GM06990 (cell line): ENCODE measurements around the gene BTF3.

ENCODE experiments used
- DNase-seq: peaks from one replicate; pipeline ENCODE4 v3.0.0-alpha.2; 2011; ENCODE audit not compliant: insufficient read length; ENCODE audit errors: extremely low read depth
- H3K27me3 ChIP-seq: replicated peaks from 2 replicates; pipeline ENCODE4 v1.6.0; 2011; ENCODE audit warnings: low read length; ENCODE audit not compliant: control insufficient read depth, insufficient read depth
- H3K36me3 ChIP-seq: 2 replicates; pipeline ENCODE4 v1.5.1; 2011; ENCODE audit warnings: low read length; ENCODE audit not compliant: control insufficient read depth, insufficient read depth
- H3K4me3 ChIP-seq: replicated peaks from 2 replicates; pipeline ENCODE4 v1.5.1; 2011; ENCODE audit warnings: low read depth, mild to moderate bottlenecking, control low read depth, low read length
- CTCF ChIP-seq: IDR thresholded peaks from 2 replicates; pipeline ENCODE4 v1.5.1; 2011; ENCODE audit warnings: low read length, control low read depth, mild to moderate bottlenecking, inconsistent platforms; ENCODE audit not compliant: insufficient read depth, poor library complexity, severe bottlenecking

The BTF3 gene

GRCh38 chr5:73498057-73498992 is at the start of gene BTF3:
BTF3 (plus strand) TSS chr5:73498442; CDS start chr5:73498668, 226 bp downstream.
- DNase-seq = peak; percentile 97
- no peaks in the 10 kb centered on the region for H3K27me3 ChIP-seq
- peak within 1 kb of the TSS; percentile 95 for H3K4me3 ChIP-seq
- no peak for TF ChIP-seq CTCF
- H3K36me3 ChIP-seq = peaks cover 3% of the 10 kb centered on the region

- peak within 1 kb of the TSS; percentile 57 for H3K4me3 ChIP-seq
- peaks cover 6% of the 10 kb centered on the region for H3K27me3 ChIP-seq
- TF ChIP-seq CTCF = no peak
- no peaks in the 10 kb centered on the region for H3K36me3 ChIP-seq
- peak; percentile 49 for DNase-seq
Observed at GRCh38 chr5:73448463-73449136, 49.6 kb upstream of the BTF3 start, which contains the start of gene FOXD1. FOXD1 (minus strand) TSS chr5:73448777; CDS start chr5:73448362, 415 bp downstream.

DNA sequence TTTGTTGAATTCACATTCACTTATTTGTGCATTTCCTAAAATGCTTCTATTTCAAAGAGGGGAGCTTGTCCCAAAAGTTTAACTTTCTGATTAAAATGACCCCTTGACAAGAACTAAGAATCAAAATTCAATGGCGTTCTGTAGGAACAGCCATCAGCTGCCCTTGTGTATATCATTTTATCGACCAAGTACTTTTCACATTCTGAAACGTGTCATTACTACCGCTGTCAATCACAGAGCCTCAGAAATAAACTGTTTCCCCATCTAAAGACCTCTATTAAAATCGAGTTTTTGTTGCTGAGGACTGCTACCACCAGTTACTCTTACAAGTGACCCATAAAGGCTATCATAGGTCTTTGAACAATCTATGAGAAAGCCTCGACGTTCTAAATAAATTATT is 48.1 kb upstream of the BTF3 start:
- Histone ChIP-seq H3K4me3 (no peak overlapping the region), H3K36me3 (no peaks in the 10 kb centered on the region), H3K27me3 (peaks cover 6% of the 10 kb centered on the region)
- DNase-seq = no peak
- TF ChIP-seq CTCF = no peak

DNA sequence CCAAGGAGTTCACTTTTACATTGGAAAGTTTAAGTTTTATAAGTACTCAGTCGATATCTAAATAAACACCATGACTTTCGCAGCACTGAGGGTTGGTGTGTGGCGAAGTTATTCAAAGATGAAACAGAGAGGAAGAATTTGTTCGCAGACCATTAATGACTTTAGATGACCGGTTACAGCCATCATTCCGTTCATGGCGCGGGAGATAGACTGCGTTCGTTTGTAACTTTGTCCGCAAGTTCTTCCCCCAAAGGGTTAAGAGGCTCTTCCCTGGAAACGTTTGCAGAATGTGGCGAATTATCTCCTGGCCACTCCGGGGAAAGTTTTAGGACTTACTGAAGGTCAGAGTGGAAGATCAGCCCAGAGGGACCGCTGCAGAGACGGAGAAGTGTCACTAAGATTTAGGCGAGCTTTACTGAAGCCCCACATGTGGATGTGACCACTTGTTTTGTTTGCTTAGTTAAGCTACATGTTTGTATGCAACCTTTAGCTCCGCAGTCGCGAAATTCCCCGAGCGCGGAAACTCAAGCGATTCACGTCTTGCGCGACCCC is 47.5 kb upstream of the BTF3 start:
- TF ChIP-seq CTCF = no peak
- DNase-seq = no peak
- H3K27me3 ChIP-seq = peaks cover 6% of the 10 kb centered on the region
- H3K4me3 ChIP-seq = no peak overlapping the region
- H3K36me3 ChIP-seq = no peaks in the 10 kb centered on the region

- no peaks in the 10 kb centered on the region for H3K36me3 ChIP-seq
- DNase-seq = peak; percentile 64
- peak; percentile 43 for TF ChIP-seq CTCF
- H3K27me3 ChIP-seq = peaks cover 6% of the 10 kb centered on the region
- no peak overlapping the region for H3K4me3 ChIP-seq
Observed at GRCh38 chr5:73451224-73452130, 46.8 kb upstream of the BTF3 start.
